Fibroblast of peridontal ligament (primary cell): ENCODE results near the gene SLC48A1.
A peak's percentile ranks its signal among the peaks of the same experiment; 100 is the strongest.

Source experiments
- DNase-seq: peaks from one replicate; pipeline ENCODE4 v3.0.0-alpha.2; 2010; ENCODE audit errors: extremely low read depth

Gene SLC48A1

GRCh38 chr12:47744005-47744651, 28.9 kb upstream of the SLC48A1 start:
- DNase-seq = no peak

- no peak for DNase-seq
Measured at GRCh38 chr12:47744778-47745436, 28.1 kb upstream of the SLC48A1 start.

- DNase-seq = no peak
Measured at GRCh38 chr12:47745485-47746041, 27.5 kb upstream of the SLC48A1 start.

GRCh38 chr12:47746073-47746472, 27.0 kb upstream of the SLC48A1 start:
- DNase-seq = no peak

GRCh38 chr12:47746523-47746922, 26.5 kb upstream of the SLC48A1 start:
- DNase-seq = no peak

- no peak for DNase-seq
Measured at GRCh38 chr12:47747126-47747525, 25.9 kb upstream of the SLC48A1 start.

GRCh38 chr12:47747596-47748506, 25.2 kb upstream of the SLC48A1 start:
- DNase-seq = no peak

GRCh38 chr12:47748507-47748828, 24.6 kb upstream of the SLC48A1 start:
- no peak for DNase-seq

GRCh38 chr12:47748899-47749298, 24.1 kb upstream of the SLC48A1 start:
- DNase-seq = no peak

- no peak for DNase-seq
Measured at GRCh38 chr12:47750229-47750798, 22.7 kb upstream of the SLC48A1 start.

GRCh38 chr12:47750916-47751470, 22.0 kb upstream of the SLC48A1 start:
- no peak for DNase-seq

- no peak for DNase-seq
Measured at GRCh38 chr12:47751561-47751960, 21.5 kb upstream of the SLC48A1 start.

GRCh38 chr12:47752121-47752520, 20.9 kb upstream of the SLC48A1 start:
- DNase-seq = no peak

- peak; percentile 62 for DNase-seq
Measured at GRCh38 chr12:47752552-47752951, 20.5 kb upstream of the SLC48A1 start.

GRCh38 chr12:47753021-47754001, 19.7 kb upstream of the SLC48A1 start:
- no peak for DNase-seq

GRCh38 chr12:47754126-47754525, 18.9 kb upstream of the SLC48A1 start:
- DNase-seq = no peak

- no peak for DNase-seq
Measured at GRCh38 chr12:47754881-47755280, 18.2 kb upstream of the SLC48A1 start.

- no peak for DNase-seq
Measured at GRCh38 chr12:47755655-47756562, 17.1 kb upstream of the SLC48A1 start.

GRCh38 chr12:47757364-47757839, 15.6 kb upstream of the SLC48A1 start:
- no peak for DNase-seq
